Stimulated activated CD4-positive, alpha-beta T cell treated with anti-CD3 and anti-CD28 coated beads, Interleukin-1b, Interleukin-23, amount 100 ng/mL, for 1 hour (primary cell): Measurements from ENCODE around the gene FGFBP1.

Source experiments
- DNase-seq, 2 donors: peaks; one replicate each; pipeline ENCODE4 v3.0.0-alpha.2; 2020; ENCODE audit warnings: low read depth in 2 of 2

The FGFBP1 gene

GRCh38 chr4:15938640-15939039, at the start of gene FGFBP1:
FGFBP1 (minus strand) TSS chr4:15938740; CDS start chr4:15936632, 2,108 bp downstream.
- DNase-seq: no peak

- no peak for DNase-seq
Observed at GRCh38 chr4:15988222-15988621, 49.7 kb upstream of the FGFBP1 start.

DNA sequence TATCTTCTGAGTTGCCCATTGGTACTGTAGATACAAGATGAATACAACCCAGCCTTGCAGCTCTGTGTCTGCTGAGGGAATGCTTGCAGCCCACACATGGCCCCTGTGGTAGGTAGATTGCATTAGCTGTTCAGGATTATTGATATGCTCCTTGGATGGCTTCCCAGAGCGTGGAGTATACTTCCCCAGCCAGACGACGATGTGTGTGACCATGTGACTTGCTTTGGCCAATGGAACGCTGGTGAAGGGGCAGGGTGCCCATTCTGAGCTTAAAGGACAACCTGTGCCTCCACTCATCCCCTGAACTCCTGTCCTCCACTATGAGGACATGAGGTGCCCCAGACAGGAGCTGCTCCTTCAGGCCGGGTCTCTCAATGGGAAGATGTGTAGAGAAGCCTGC, 48.4 kb upstream of the FGFBP1 start:
- DNase-seq: no peak

DNA sequence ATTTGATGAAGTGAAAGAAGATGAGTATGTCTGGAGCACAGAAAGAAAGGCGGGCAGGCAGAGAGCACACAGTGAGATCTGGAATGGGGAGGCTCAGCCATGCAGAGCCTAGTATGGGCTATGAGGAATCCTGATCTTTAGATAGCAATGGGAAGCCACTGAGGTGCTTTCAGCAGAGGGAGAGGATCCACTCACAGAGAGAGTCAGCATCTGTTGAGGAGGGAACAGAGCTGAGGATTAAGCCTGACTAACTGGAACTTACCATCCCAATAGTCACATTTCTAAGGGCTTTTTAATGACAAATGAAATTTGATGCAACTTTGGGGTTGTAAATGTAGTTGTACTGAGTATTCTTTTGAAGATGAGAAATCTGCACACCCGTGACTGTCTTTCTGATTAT, 45.1 kb upstream of the FGFBP1 start:
- DNase-seq: no peak

GRCh38 chr4:15982842-15983524, 44.4 kb upstream of the FGFBP1 start:
- no peak for DNase-seq

- DNase-seq: no peak
Observed at GRCh38 chr4:15976456-15977447, 38.2 kb upstream of the FGFBP1 start.

DNA sequence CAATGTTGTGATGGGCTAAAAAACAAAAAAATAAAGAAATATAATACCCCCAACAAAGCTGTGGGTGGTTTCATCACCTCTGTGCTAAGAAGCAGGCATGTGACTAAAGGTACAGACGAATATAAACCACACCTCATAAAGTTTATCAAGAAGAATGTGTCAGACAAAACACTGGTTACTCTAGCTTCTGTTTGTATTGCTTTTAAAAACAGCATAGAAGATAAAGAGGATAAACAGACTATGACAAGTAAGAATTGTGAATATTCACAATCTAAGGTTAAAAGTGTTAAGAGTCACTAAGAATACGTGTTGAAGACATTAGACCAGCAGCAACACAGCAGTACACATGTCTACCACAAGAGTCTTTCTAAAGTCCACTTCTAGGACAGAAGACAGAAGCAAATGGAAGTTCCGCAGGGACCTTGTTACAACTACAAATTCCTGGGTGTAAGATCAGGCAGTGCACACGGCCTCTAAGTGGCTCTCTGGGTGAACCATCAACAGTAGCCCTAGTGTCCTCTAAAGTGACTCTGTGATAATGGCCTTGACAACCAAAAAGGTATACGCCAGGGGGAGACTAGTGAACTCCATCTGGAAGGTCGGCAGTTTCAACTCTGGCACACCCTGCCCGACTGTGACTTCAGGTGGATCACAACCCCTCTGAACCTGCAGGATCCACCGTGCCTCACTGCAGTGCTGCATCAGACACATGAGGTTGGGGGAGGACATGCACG, 32.7 kb upstream of the FGFBP1 start:
- no peak for DNase-seq

GRCh38 chr4:15968551-15969300, 30.2 kb upstream of the FGFBP1 start:
- no peak for DNase-seq

GRCh38 chr4:15965325-15965724, 26.8 kb upstream of the FGFBP1 start:
- DNase-seq: no peak

GRCh38 chr4:15964159-15964558, 25.6 kb upstream of the FGFBP1 start:
- DNase-seq: no peak

GRCh38 chr4:15963576-15963975, 25.0 kb upstream of the FGFBP1 start:
- DNase-seq: no peak

GRCh38 chr4:15963001-15963451, 24.5 kb upstream of the FGFBP1 start, which contains the start of gene FGFBP2:
FGFBP2 (minus strand) TSS chr4:15963175; CDS start chr4:15963129, 46 bp downstream.
- no peak for DNase-seq

DNA sequence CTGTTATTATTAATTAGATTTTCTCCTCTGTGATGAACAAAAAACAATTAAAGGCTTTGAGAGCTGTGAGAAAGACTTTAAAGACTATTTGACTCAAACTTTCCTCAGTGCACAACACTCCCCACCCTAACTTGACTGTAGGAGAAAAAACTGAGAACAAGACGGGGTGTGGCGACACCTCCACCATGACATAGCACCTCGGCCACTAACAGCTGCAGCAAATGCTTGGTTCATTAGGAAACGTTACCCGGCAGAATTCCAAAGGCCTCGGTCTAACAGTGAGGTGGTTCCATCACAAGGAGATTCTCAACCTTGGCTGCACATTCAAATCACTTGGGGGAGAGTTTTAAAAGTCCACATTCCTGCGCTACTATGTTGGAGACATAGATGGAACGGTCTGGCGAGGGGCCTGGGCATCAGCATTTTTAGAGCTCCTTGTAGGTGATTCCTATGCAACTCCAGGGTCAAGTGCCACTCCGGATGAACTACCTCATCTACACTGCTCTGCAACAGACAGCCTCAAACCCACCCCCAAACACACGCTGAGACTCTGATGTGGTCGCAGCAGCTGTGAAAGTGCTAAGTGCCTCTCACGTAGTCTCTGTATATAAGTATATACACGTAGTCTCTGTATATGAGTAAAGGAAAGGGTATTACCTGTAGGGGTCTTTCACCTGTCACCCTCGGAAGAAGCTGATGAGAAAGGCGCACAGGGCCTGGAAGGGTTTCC, 23.4 kb upstream of the FGFBP1 start:
- no peak for DNase-seq

GRCh38 chr4:15958562-15958961, 20.0 kb upstream of the FGFBP1 start:
- DNase-seq: no peak

DNA sequence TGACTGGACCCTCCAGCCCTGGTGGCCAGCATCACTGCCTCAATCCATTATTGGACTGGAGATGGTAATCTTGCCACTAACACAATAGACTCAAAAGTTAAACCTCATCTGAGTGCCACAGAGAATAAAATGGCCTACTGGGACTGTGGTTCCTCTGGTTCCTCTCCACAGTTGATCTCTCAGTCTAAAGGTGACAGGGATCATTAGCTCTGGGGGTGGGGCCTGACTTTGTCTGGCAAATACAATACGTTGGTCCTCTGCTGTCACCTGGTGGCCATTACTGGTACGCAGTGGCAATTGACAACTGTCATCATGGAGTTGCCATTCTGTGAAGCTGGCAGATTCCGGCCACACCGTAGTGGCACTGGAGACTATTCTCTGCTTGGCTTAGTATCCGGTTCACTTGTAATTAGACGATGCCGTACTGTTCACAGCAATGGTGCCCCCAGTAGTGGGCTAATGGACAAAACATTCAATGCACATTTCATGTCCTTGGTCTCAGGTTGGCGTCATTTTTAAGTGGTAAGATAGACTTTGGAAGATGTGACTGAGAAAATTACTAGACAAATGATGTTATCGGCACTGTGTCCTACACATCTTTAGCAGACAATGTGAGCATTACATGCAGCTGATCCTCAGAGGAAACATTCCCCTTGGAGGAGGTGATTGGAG, 17.8 kb upstream of the FGFBP1 start:
- DNase-seq: peak; percentile 37 to 70

DNA sequence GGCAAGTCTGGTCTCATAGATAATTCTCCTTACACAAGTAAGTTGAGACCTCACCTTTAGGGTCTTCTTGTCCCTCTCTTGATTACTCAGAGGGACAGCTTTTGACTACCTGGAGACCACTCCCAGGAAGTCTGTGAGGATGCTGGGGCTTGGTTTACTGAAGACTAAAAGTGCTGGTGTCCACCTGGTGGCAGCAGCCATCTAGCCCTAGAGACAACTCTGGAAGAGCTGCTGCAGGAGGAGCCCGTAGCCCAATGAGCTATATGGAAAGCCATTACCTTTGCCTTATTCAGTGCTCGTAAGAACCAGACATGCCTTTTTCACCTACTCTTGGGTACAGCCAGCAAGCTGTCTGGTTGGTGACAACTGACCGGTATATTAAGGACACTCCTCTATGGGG, 17.1 kb upstream of the FGFBP1 start:
- DNase-seq: no peak

DNA sequence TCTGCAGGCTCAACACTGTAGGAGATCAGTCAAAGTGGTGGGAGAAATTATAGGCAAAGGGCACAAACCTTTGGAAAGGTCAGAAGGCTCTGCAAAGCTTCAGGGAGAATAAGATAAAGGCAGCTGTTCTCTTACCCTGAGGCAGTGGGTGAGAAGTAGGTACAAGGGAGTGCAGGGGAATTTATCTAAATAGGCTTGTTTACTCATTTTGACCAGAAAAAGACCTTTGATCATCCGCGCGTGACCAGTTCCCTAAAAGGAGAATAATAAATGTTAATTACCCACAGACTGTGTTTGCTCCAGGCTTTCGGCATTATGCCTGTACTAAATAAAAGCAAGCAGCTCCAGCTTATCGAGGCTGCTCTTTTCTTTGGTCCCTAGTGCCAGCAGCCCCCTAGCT, 15.1 kb upstream of the FGFBP1 start:
- no peak for DNase-seq

DNA sequence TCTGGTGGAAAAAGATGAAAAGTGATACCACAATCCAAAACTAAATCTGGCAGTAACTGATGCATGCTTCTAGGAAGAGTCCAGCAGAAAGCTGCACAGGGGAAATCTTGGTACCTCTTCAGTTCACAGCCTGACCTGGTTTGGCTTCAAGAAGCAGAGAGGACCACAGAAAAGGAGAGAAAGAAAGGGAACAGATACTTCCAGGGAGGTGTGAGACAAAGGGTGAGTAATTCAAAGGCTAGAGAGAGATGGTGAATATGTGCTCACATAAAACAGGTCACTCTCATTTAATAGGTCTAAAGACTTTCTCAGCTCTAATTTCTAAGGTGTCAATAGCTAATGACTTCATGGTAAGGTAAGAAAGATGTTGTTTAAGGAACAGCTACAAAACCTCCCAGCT, 13.2 kb upstream of the FGFBP1 start:
- DNase-seq: no peak

DNA sequence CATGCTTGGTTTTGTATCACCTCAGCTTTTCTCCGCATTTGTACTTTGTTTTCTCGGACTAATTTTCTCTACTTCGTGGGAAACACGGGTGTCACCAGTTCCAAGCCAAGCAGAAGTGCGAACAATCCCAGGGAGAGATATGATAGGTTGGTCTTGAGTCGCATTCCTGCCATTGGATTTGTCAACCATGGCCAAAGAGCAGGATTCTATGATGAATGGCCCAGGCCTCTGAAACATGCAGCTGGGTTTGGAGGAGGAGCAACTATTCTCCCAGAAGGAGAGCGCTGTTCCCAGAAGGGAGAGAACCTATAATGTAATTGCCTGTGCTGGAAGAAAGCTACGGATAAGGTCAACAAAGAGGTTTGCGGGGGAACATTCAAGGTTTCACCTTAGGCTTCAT, 10.3 kb upstream of the FGFBP1 start:
- DNase-seq: no peak

- DNase-seq: no peak
Observed at GRCh38 chr4:15947684-15948083, 9.1 kb upstream of the FGFBP1 start.
